ENCODE data around the gene RPA4.
"Not testable (repeated sequence)": the region's sequence is repeated elsewhere in the genome, so short reads cannot be mapped to it uniquely, and the experiment has no call there.

RPA4 gene

DNA sequence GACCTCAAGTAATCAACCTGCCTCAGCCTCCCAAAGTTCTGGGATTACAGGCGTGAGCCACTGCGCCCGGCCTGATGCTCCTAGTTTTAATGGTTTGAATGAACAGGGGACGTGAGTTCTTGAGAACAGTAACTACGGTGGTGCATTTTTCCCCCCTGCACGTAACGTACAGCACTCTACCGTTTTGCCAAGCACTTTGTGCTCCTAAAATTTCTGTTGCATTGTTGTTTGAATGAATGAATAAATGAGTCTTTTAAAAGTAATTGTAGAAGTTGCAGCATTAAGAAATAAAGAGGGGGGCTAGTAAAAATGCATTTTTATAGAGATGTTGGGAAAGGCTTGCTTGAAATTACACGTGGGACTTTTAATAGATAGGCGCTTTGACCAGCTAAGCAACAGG, at the start of gene RPA4:
Gene RPA4, plus strand, starts transcription at position 301 of the 400 bp plus-strand sequence. CDS start 403 bp downstream, outside the sequence.
- DNase-seq = no peak

- DNase-seq = no peak
Observed at GRCh38 chrX:96834137-96834536, 49.6 kb upstream of the RPA4 start.

- DNase-seq = no peak
Observed at GRCh38 chrX:96835660-96836289, 47.9 kb upstream of the RPA4 start.

GRCh38 chrX:96837808-96838207, 45.9 kb upstream of the RPA4 start:
- no peak for DNase-seq

- DNase-seq = no peak
Observed at GRCh38 chrX:96838537-96838936, 45.2 kb upstream of the RPA4 start.

GRCh38 chrX:96841325-96841724, 42.4 kb upstream of the RPA4 start:
- DNase-seq = no peak

- DNase-seq = not testable (repeated sequence)
Observed at GRCh38 chrX:96841866-96842265, 41.8 kb upstream of the RPA4 start.

- DNase-seq = no peak
Observed at GRCh38 chrX:96843566-96843965, 40.1 kb upstream of the RPA4 start.

- no peak for DNase-seq
Observed at GRCh38 chrX:96846841-96847240, 36.9 kb upstream of the RPA4 start.

GRCh38 chrX:96859422-96859821, 24.3 kb upstream of the RPA4 start:
- not testable (repeated sequence) for DNase-seq

DNA sequence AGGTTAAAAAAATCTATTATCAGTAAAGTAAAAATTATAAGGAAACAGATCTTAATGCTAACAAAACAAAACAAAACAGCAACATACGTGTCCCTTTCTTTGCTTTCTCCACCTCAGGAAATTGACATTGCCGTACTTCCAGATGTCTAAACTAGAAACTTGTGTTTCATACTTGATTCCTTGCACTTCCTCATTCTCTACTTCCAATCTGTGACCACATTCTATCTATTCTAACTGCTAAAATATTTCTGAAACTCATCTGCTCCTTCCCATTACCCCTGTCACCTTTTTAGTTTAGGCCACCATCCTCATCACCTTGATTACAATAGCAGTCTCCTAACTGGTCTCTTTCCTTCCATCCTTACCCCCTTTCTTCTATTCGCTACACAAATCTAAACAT, 22.5 kb upstream of the RPA4 start:
- no peak for DNase-seq

- no peak for DNase-seq
Observed at GRCh38 chrX:96861661-96862060, 22.0 kb upstream of the RPA4 start.

DNA sequence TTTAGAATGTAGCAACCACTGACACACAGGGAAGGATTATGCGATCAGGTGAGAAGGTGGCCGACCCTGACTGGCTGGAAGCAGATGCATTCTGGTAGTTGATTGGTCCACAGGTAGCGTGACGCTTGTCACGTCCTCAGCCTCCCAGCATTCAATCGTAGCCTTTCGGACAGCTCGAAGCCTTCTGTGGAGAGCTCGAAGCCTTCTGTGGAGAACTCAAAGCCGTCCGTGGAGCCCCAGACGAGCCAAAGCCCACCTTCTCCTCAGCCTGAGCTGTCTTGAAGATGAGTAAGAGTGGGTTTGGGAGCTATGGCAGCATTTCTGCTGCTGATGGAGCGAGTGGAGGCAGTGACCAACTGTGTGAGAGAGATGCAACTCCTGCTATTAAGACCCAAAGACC, 319 bp downstream of the RPA4 start:
- no peak for DNase-seq

- no peak for DNase-seq
Observed at GRCh38 chrX:96889726-96890125, 6.0 kb downstream of the RPA4 start.

DNA sequence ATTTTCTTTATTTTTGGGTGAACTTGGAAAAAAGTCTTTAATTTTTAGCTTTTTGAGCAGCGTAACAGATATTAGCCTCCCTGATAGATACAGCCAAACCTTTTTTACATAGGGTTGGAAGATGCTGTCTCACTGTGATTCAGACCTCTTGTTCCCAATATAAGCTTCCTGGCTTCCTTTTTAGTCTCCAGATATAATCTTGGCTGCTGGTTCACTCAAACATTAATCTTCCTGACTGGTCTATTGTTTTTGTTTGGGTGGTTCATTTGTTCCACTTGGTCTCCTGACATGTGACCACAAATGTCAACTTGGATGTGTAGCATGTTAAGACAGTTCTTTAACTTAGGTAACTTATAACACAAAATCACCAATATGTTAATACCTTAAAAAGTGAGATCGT, 23.0 kb downstream of the RPA4 start:
- DNase-seq = no peak

- DNase-seq = no peak
Observed at GRCh38 chrX:96907516-96908272, 24.0 kb downstream of the RPA4 start.

GRCh38 chrX:96909291-96909690, 25.6 kb downstream of the RPA4 start:
- no peak for DNase-seq

GRCh38 chrX:96918864-96919263, 35.2 kb downstream of the RPA4 start:
- DNase-seq = no peak

GRCh38 chrX:96919672-96920071, 36.0 kb downstream of the RPA4 start:
- DNase-seq = no peak

DNA sequence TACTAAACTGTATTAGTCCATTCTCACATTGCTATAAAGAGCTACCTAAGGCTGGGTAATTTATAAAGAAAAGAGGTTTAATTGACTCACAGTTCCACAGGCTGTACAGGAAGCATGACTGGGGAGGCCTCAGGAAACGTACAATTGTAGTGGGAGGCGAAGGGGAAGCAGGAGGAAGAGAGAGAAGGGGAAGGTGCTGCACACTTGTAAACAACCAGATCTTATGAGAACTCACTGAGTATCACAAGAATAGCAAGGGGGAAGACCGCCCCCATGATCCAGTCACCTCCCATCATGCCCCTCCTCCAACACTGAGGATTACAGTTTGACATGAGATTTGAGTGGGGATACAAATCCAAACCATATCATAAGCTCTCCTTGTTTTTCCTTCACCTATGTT, 40.9 kb downstream of the RPA4 start:
- no peak for DNase-seq

DNA sequence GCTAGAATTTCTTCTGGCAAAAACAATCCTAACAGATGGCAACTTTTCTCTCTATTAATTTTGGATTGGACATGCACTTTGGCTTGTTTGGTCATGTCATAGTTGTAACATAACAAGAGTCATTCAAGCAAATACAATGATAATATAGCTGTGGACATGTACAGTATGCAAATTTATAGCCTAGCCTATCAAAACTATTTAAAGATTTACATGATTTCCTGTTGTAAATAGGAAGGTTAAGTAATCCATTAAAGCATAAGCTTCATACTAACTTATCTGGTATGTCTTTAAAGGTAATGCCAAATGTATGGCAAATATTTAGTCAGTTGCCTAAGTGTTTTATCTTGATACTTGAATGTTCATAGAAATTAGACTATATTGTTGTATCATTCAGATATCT, 45.3 kb downstream of the RPA4 start:
- no peak for DNase-seq
